Effector CD4-positive, alpha-beta T cell (primary cell): ENCODE results near the gene MTHFD2L.
"Not testable (repeated sequence)": the region's sequence is repeated elsewhere in the genome, so short reads cannot be mapped to it uniquely, and the experiment has no call there.

ENCODE experiments used
- DNase-seq: peaks from one replicate; pipeline ENCODE4 v3.0.0-alpha.2; 2020

MTHFD2L gene

GRCh38 chr4:74190919-74191397 lies 33.0 kb downstream of the MTHFD2L start:
- DNase-seq = no peak

GRCh38 chr4:74197080-74197479 lies 39.2 kb downstream of the MTHFD2L start:
- DNase-seq = no peak

- no peak for DNase-seq
Measured at GRCh38 chr4:74202062-74202586, 44.2 kb downstream of the MTHFD2L start.

- no peak for DNase-seq
Measured at GRCh38 chr4:74203467-74203866, 45.5 kb downstream of the MTHFD2L start.

GRCh38 chr4:74205046-74205445 lies 47.1 kb downstream of the MTHFD2L start:
- DNase-seq = no peak

- no peak for DNase-seq
Measured at GRCh38 chr4:74205559-74205958, 47.6 kb downstream of the MTHFD2L start.

GRCh38 chr4:74206088-74206825 lies 48.3 kb downstream of the MTHFD2L start:
- DNase-seq = no peak

- DNase-seq = not testable (repeated sequence)
Measured at GRCh38 chr4:74214457-74215159, 56.7 kb downstream of the MTHFD2L start.

GRCh38 chr4:74215236-74215635 lies 57.3 kb downstream of the MTHFD2L start:
- not testable (repeated sequence) for DNase-seq

GRCh38 chr4:74217365-74217764 lies 59.4 kb downstream of the MTHFD2L start:
- DNase-seq = no peak

- DNase-seq = no peak
Measured at GRCh38 chr4:74218201-74218600, 60.3 kb downstream of the MTHFD2L start.

GRCh38 chr4:74219240-74219639 lies 61.3 kb downstream of the MTHFD2L start:
- DNase-seq = no peak

GRCh38 chr4:74223098-74223497 lies 65.2 kb downstream of the MTHFD2L start:
- DNase-seq = no peak

GRCh38 chr4:74223801-74224200 lies 65.9 kb downstream of the MTHFD2L start:
- no peak for DNase-seq

GRCh38 chr4:74228691-74229640 lies 71.0 kb downstream of the MTHFD2L start:
- DNase-seq = peak; percentile 42

- no peak for DNase-seq
Measured at GRCh38 chr4:74230902-74231499, 73.1 kb downstream of the MTHFD2L start.

- DNase-seq = no peak
Measured at GRCh38 chr4:74235135-74235534, 77.2 kb downstream of the MTHFD2L start.

GRCh38 chr4:74237425-74237966 lies 79.6 kb downstream of the MTHFD2L start:
- DNase-seq = no peak

- no peak for DNase-seq
Measured at GRCh38 chr4:74244049-74244448, 86.1 kb downstream of the MTHFD2L start.

- DNase-seq = no peak
Measured at GRCh38 chr4:74252933-74253332, 95.0 kb downstream of the MTHFD2L start.

GRCh38 chr4:74254386-74254785 lies 96.5 kb downstream of the MTHFD2L start:
- DNase-seq = no peak

GRCh38 chr4:74255096-74255495 lies 97.2 kb downstream of the MTHFD2L start:
- DNase-seq = no peak
